Suprapubic skin (tissue), 3 donors: ENCODE data around the gene ANKRD40CL.

Experiments
- EP300 ChIP-seq: sonication (generic); formaldehyde crosslinking; IDR thresholded peaks from one replicate; pipeline ENCODE4 v1.6.1; 2017; ENCODE audit warnings: antibody characterized with exemption
- POLR2A ChIP-seq, 2 donors: fragments of 450-650 bp; IDR thresholded peaks; one replicate each; pipeline ENCODE4 v1.6.1; 2017; ENCODE audit warnings: antibody characterized with exemption in 2 of 2, mild to moderate bottlenecking in 2 of 2, moderate library complexity in 2 of 2
- TF ChIP-seq, protein P1 (sequence below), 2 donors: fragments of 200-600 bp in 1 of 2; fragments of 450-650 bp in 1 of 2; sonication (generic) in 1 of 2; IDR thresholded peaks; one replicate each; pipeline ENCODE4 v1.5.1; 2016 to 2019; ENCODE audit warnings: antibody characterized with exemption in 2 of 2, mild to moderate bottlenecking in 1 of 2, moderate library complexity in 1 of 2

DNA sequence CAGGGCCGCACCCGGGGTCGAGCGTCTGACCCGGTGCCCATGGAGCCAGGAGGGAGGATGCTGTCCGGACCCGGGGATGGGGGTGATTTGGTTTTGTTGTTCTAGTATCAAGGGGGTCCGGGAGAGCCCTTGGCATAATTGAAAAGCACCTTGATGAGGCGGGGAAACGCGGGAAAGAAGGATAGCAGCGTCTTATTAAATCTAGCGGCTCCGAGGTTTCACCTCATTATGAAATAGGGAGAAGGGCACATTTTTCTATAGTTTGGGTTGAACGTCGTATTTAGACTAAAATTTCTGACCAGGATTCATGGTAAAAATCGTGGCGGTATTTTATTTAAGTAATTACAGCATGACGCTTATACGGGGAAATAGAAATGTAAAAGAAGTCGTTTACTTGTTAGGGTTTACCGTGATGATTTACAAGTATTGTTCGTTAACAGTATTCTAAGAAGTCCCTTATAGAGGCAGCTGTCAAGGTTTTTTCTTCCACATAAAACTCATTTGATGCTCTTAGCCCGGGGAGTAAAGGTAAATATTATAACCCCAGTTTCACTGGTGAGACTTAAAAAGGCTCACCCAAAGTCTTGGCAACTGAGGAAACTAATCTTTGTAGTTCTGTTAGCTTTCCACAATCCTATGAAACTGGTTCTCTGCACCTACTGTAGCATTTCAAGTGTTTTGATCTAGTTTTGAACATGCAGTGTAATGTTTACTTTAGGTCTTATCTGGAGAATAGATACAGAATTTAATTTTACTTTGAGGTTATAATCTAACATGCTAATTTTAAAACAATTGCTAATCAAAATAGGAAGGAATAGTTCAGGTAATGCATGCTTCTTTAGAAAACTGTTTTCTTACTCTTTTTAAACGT, 47.2 kb downstream of the ANKRD40CL start:
- TF ChIP-seq, protein P1, sequence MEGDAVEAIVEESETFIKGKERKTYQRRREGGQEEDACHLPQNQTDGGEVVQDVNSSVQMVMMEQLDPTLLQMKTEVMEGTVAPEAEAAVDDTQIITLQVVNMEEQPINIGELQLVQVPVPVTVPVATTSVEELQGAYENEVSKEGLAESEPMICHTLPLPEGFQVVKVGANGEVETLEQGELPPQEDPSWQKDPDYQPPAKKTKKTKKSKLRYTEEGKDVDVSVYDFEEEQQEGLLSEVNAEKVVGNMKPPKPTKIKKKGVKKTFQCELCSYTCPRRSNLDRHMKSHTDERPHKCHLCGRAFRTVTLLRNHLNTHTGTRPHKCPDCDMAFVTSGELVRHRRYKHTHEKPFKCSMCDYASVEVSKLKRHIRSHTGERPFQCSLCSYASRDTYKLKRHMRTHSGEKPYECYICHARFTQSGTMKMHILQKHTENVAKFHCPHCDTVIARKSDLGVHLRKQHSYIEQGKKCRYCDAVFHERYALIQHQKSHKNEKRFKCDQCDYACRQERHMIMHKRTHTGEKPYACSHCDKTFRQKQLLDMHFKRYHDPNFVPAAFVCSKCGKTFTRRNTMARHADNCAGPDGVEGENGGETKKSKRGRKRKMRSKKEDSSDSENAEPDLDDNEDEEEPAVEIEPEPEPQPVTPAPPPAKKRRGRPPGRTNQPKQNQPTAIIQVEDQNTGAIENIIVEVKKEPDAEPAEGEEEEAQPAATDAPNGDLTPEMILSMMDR (IDR thresholded peaks at IDR 0.05), result no peak
- TF ChIP-seq POLR2A (IDR thresholded peaks at IDR 0.05), result no peak
- no peak for TF ChIP-seq EP300
